Right lobe of liver (tissue), 4 donors: Measurements from ENCODE around the gene C12orf42.

Source experiments
- CTCF ChIP-seq, 4 donors: fragments of 200-600 bp in 3 of 4; fragments of 450-650 bp in 1 of 4; IDR thresholded peaks; one replicate each; pipeline versions ENCODE4 v1.5.1 to v1.8.0; 2016 to 2022; ENCODE audit warnings: antibody characterized with exemption in 4 of 4, mild to moderate bottlenecking in 2 of 4
- POLR2A ChIP-seq: fragments of 450-650 bp; IDR thresholded peaks from one replicate; pipeline ENCODE4 v1.6.1; 2017; ENCODE audit warnings: antibody characterized with exemption, mild to moderate bottlenecking
- donor health status: DM: no; HTN: no; CAD: no.
- donor health status: DM: no; HTN: no; CAD: no.
- donor health status: DM: no; HTN: yes; CAD: no.

- no peak for TF ChIP-seq CTCF (IDR thresholded peaks at IDR 0.05)
- TF ChIP-seq POLR2A, result no peak
These were observed 181.0 kb downstream of the C12orf42 start for GRCh38 chr12:103314786-103315185.
